SK-N-MC (cell line): ENCODE results near the gene MAPT.
"Not testable (repeated sequence)": the region's sequence is repeated elsewhere in the genome, so short reads cannot be mapped to it uniquely, and the experiment has no call there.

ENCODE experiments used
- DNase-seq: peaks from one replicate; pipeline ENCODE4 v3.0.0-alpha.2; 2011; ENCODE audit warnings: low read depth, low spot score
- H3K27ac ChIP-seq: fragments of 200-600 bp; sonication (generic); 2 replicates; pipeline ENCODE4 v1.5.1; 2016; ENCODE audit warnings: mixed run types
- H3K36me3 ChIP-seq: fragments of 200-600 bp; sonication (generic); 2 replicates; pipeline ENCODE4 v1.6.1; 2017; ENCODE audit warnings: antibody characterized with exemption, low read length, mixed read lengths; ENCODE audit not compliant: insufficient read depth
- H3K4me3 ChIP-seq: fragments of 200-600 bp; sonication (generic); 2 replicates; pipeline ENCODE4 v1.5.1; 2016
- H3K9ac ChIP-seq: fragments of 200-600 bp; sonication (generic); 2 replicates; pipeline ENCODE4 v1.8.0; 2017; ENCODE audit warnings: mixed run types, mixed read lengths; ENCODE audit not compliant: insufficient read length
- H3K9me3 ChIP-seq: fragments of 200-600 bp; sonication (generic); 2 replicates; pipeline ENCODE4 v1.6.1; 2017; ENCODE audit warnings: low read depth, mild to moderate bottlenecking, antibody characterized with exemption, low read length, moderate library complexity, mixed read lengths
- EZH2 ChIP-seq: fragments of 200-600 bp; sonication (generic); IDR thresholded peaks from one replicate; pipeline ENCODE4 v1.6.1; 2017; ENCODE audit warnings: antibody characterized with exemption
- FOXP2 ChIP-seq: optimal IDR thresholded peaks from 2 replicates; pipeline ENCODE3; 2011; ENCODE audit warnings: mild to moderate bottlenecking, moderate library complexity; ENCODE audit not compliant: insufficient read depth; ENCODE audit errors: extremely low read length, control extremely low read depth
- POLR2AphosphoS5 ChIP-seq: IDR thresholded peaks from 2 replicates; pipeline ENCODE4 v1.6.1; 2012; ENCODE audit warnings: mild to moderate bottlenecking, low read depth, low read length, borderline replicate concordance

Gene MAPT

DNA sequence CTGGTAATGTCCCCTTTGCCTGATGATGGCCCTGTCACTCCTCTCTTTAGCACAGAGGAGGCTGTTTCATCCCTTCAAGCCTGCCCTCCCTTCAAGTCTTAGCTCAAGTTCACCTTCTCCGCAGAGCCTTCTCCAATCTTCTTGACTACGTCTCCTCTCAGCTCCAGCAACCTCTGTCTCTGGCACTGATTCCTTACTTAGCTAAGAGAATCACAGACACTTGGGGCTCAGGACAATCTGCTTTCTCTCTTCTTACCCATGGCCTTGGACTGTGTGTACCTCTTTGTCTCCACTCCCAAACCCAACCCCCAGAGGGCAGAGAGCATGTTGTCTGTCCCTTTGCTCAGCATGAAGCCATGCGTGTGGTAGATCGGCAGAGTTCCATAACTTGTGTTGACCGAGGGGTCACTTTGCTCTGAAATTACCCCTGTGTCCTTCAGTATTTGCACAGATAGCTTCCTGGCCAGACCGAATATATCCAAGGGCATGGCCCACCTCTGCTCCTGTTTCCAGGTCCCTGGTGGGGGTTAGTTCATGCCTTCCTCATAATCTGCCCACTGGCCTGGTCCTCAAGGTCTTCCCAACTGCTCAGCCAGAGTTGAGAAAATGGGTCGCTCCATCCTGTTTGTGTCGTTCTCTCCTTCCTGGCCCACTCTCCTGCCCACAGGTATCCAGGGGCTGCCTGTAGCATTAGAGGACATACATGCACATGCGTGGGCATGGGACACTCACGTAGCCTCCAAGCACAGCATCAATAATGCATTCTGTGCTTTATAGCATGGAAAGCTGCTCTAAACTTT lies 41.6 kb downstream of the MAPT start:
- Histone ChIP-seq H3K4me3 (0 out of 2 replicates have a peak overlapping the region, but pooled peaks have one; percentile 11), H3K36me3 (peaks cover 10% of the 10 kb centered on the region; the same call in 1 of the 2 replicates), H3K9ac (peak overlapping the region; percentile 11), H3K9me3 (no peaks in the 10 kb centered on the region), H3K27ac (peak overlapping the region; percentile 91)
- TF ChIP-seq FOXP2 (no peak), EZH2 (no peak), POLR2AphosphoS5 (no peak)
- no peak for DNase-seq

GRCh38 chr17:45936610-45937009 lies 42.3 kb downstream of the MAPT start:
- peak overlapping the region; percentile 91 for H3K27ac ChIP-seq
- 0 out of 2 replicates have a peak overlapping the region, but pooled peaks have one; percentile 11 for H3K4me3 ChIP-seq
- peaks cover 10% of the 10 kb centered on the region; the same call in 1 of the 2 replicates for H3K36me3 ChIP-seq
- no peak for TF ChIP-seq EZH2
- TF ChIP-seq FOXP2 = no peak
- no peak; the same call in 1 of the 2 replicates for TF ChIP-seq POLR2AphosphoS5
- H3K9ac ChIP-seq = no peak overlapping the region
- no peak for DNase-seq
- no peaks in the 10 kb centered on the region for H3K9me3 ChIP-seq

DNA sequence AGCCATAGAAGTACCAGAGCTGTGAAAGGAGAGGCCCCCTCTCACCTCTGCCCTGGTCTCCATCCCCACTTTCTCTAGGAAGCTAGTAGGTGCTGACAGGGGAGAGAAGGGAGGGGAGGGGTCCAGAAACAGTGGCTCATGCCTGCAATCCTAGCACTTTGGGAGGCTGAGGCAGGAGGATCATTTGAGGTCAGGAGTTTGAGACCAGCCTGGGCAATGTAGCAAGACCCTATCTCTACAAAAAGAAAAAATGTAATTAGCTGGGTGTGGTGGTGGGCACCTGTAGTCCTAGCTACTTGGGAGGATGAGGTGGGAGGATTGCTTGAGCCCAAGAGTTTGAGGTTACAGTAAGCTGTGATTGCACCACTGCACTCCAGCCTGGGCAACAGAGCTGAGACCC lies 42.8 kb downstream of the MAPT start:
- H3K4me3 ChIP-seq, DNase-seq, H3K9ac ChIP-seq, H3K9me3 ChIP-seq, H3K36me3 ChIP-seq: not testable (repeated sequence)
- H3K27ac ChIP-seq = peak overlapping the region; percentile 100

DNA sequence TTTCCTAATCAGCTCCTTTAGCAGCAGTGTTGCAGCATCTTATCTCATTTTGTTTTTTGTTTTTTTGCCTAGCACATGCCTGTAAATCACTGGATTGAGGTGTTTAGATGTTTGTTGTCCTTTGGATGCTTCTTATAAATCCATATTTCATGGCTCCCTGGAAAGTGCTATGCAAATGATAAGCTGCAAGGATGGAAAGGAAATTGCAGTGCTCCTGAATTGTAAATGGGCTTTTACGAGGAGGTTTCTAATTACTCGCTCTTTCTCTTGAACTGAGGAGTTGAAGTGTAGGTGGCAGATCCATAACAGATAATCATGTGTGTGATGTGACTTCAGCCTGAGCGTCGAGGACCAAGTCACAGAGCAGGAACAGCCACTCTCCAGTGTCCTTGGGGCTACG lies 45.0 kb downstream of the MAPT start:
- peaks cover 15% of the 10 kb centered on the region for H3K36me3 ChIP-seq
- H3K4me3 ChIP-seq = peak overlapping the region; percentile 49
- H3K9ac ChIP-seq = peak overlapping the region; percentile 74
- no peak for DNase-seq
- peak overlapping the region; percentile 100 for H3K27ac ChIP-seq
- no peaks in the 10 kb centered on the region for H3K9me3 ChIP-seq
- TF ChIP-seq EZH2 (no peak), FOXP2 (no peak), POLR2AphosphoS5 (peak; percentile 21; the same call in 1 of the 2 replicates)

- Histone ChIP-seq H3K36me3 (peaks cover 23% of the 10 kb centered on the region), H3K4me3 (peak overlapping the region; percentile 49), H3K9me3 (no peaks in the 10 kb centered on the region), H3K9ac (peak overlapping the region; percentile 74), H3K27ac (peak overlapping the region; percentile 100)
- TF ChIP-seq EZH2 (no peak), POLR2AphosphoS5 (no peak; the same call in 1 of the 2 replicates), FOXP2 (no peak)
- DNase-seq = no peak
These were observed 45.9 kb downstream of the MAPT start for GRCh38 chr17:45940293-45940692.

DNA sequence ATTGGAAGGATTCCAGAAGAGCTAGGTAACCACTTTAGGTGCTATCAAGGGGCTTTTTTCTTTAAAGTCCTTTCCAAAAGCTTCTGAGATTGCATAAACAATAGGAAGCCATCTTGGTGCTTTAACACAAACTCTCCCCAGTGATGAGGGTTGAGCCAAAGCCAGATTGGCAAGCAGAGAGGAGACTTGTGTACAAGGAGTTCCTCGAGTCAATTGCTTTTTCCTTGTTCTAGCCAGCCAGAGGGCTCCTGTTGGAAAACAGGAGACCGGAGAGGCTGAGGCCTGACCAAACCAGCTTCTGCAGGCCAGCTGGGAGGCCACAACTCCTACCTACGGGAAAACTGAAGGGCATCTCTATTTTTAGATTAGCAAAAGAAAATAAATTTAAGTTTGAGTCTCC lies 46.5 kb downstream of the MAPT start:
- H3K9me3 ChIP-seq = no peaks in the 10 kb centered on the region
- H3K27ac ChIP-seq = peak overlapping the region; percentile 100
- no peak for DNase-seq
- no peak for TF ChIP-seq EZH2
- TF ChIP-seq POLR2AphosphoS5 = 0 out of 2 replicates have a peak, but pooled peaks have one; percentile 8
- no peak for TF ChIP-seq FOXP2
- H3K9ac ChIP-seq = peak overlapping the region; percentile 74
- peak overlapping the region; percentile 49 for H3K4me3 ChIP-seq
- H3K36me3 ChIP-seq = peaks cover 18% of the 10 kb centered on the region

DNA sequence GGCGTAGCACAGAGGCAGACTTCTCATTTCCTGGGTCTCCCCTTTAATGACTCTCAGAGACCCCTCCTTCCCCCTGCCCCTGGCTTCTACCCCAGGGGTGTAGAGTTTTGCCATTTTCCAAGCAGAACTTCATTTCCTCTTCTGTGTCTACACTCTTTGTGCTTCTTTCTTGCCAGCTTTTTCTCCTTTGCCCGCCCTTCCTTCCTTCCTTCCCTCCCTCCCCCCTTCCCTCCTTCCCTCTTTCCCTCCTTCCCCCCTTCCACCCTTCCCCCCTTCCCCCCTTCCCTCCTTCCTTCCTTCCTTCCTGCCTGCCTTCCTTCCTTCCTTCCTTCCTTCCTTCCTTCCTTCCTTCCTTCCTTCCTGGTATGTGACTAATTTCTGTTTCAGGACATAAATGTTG lies 47.0 kb downstream of the MAPT start:
- TF ChIP-seq EZH2 = no peak
- TF ChIP-seq POLR2AphosphoS5 = peak; percentile 66; the same call in 1 of the 2 replicates
- Histone ChIP-seq H3K9ac (peak overlapping the region; percentile 92), H3K27ac (peak overlapping the region; percentile 100), H3K4me3 (peak overlapping the region; percentile 73), H3K36me3 (peaks cover 17% of the 10 kb centered on the region), H3K9me3 (no peaks in the 10 kb centered on the region)
- DNase-seq = no peak

- H3K9me3 ChIP-seq = no peaks in the 10 kb centered on the region
- H3K4me3 ChIP-seq = peak overlapping the region; percentile 73
- TF ChIP-seq EZH2 = no peak
- peak; percentile 55 for TF ChIP-seq FOXP2
- TF ChIP-seq POLR2AphosphoS5 = peak; percentile 37
- H3K36me3 ChIP-seq = peaks cover 13% of the 10 kb centered on the region
- peak overlapping the region; percentile 100 for H3K27ac ChIP-seq
- DNase-seq = peak; percentile 83
- H3K9ac ChIP-seq = peak overlapping the region; percentile 92
These were observed 47.9 kb downstream of the MAPT start for GRCh38 chr17:45942284-45942683.

GRCh38 chr17:45946841-45947256 lies 52.5 kb downstream of the MAPT start:
- H3K4me3 ChIP-seq = no peak overlapping the region
- peak overlapping the region; percentile 90 for H3K27ac ChIP-seq
- TF ChIP-seq POLR2AphosphoS5 = no peak
- no peak for TF ChIP-seq FOXP2
- TF ChIP-seq EZH2 = no peak

GRCh38 chr17:45948498-45948880 lies 54.1 kb downstream of the MAPT start:
- TF ChIP-seq EZH2 = no peak
- Histone ChIP-seq H3K36me3 (peaks cover 13% of the 10 kb centered on the region), H3K9ac (peak overlapping the region; percentile 54), H3K4me3 (no peak overlapping the region), H3K9me3 (no peaks in the 10 kb centered on the region), H3K27ac (peak overlapping the region; percentile 90)
- no peak for DNase-seq

More at GRCh38 chr17:45946841-45947256, 52.5 kb downstream of the MAPT start:
- H3K36me3 ChIP-seq = peaks cover 13% of the 10 kb centered on the region
- no peak for DNase-seq
- H3K9me3 ChIP-seq = no peaks in the 10 kb centered on the region
- H3K9ac ChIP-seq = no peak overlapping the region
